Bladder microvascular endothelial cell (primary cell): ENCODE measurements around the gene SLC1A3. TPM values are rescaled to one million over a fixed set of nuclear protein-coding genes. Genes with fewer than 3 reads are reported as not detected.

Experiments
- total RNA-seq: library from RNA; depleted of rRNA; stranded (reverse); fragments of >200 nt; gene quantifications from 2 replicates; pipeline ENCODE4 v1.2.3, GENCODE V29; 2014

The SLC1A3 gene
- 0.06 and 0.49 TPM in 2 replicates for total RNA-seq

GRCh38 chr5:36606428-36607113 is at the start of gene SLC1A3:
TSS of gene SLC1A3 (plus strand) at chr5:36606606. CDS start at chr5:36608424, 1,818 bp downstream.

